HTERT RPE-1 (cell line): Measurements from ENCODE around the gene COMMD9.

ENCODE experiments used
- in situ Hi-C: fragments of 300-500 bp; cut with MboI; formaldehyde crosslinking; loops from 4 replicates; pipeline ENCODE4 v1.14.3; 2020; ENCODE audit warnings: low sequenced_read_pairs

The COMMD9 gene

GRCh38 chr11:36296884-36297543 lies 7.8 kb upstream of the COMMD9 start:
- in situ Hi-C loops, result no loop called here

GRCh38 chr11:36295926-36296325 lies 6.7 kb upstream of the COMMD9 start, which contains the start of gene PRR5L:
Gene PRR5L (plus strand): TSS chr11:36296288. CDS start chr11:36401122, 104,834 bp downstream.
- in situ Hi-C loops, result no loop called here

- in situ Hi-C loops, result no loop called here
Measured at GRCh38 chr11:36292311-36292722, 3.1 kb upstream of the COMMD9 start.

GRCh38 chr11:36288442-36289225 lies 590 bp downstream of the COMMD9 start:
- in situ Hi-C loops, result no loop called here

- in situ Hi-C loops, result no loop called here
Measured at GRCh38 chr11:36282926-36283325, 6.3 kb downstream of the COMMD9 start.

- in situ Hi-C loops, result no loop called here
Measured at GRCh38 chr11:36281850-36282249, 7.4 kb downstream of the COMMD9 start.

- in situ Hi-C loops, result no loop called here
Measured at GRCh38 chr11:36280531-36280930, 8.7 kb downstream of the COMMD9 start.

GRCh38 chr11:36278531-36279282 lies 10.5 kb downstream of the COMMD9 start:
- in situ Hi-C loops, result no loop called here

- in situ Hi-C loops, result no loop called here
Measured at GRCh38 chr11:36274414-36274813, 14.8 kb downstream of the COMMD9 start.

- in situ Hi-C loops, result no loop called here
Measured at GRCh38 chr11:36273110-36273509, 16.1 kb downstream of the COMMD9 start.

GRCh38 chr11:36271794-36272407 lies 17.3 kb downstream of the COMMD9 start:
- in situ Hi-C loops, result no loop called here

GRCh38 chr11:36270701-36271100 lies 18.5 kb downstream of the COMMD9 start:
- in situ Hi-C loops, result no loop called here

- in situ Hi-C loops, result no loop called here
Measured at GRCh38 chr11:36268337-36268985, 20.8 kb downstream of the COMMD9 start.

- in situ Hi-C loops, result no loop called here
Measured at GRCh38 chr11:36266767-36267166, 22.5 kb downstream of the COMMD9 start.

GRCh38 chr11:36265793-36266628 lies 23.2 kb downstream of the COMMD9 start:
- in situ Hi-C loops, result no loop called here

GRCh38 chr11:36264973-36265344 lies 24.3 kb downstream of the COMMD9 start:
- in situ Hi-C loops, result no loop called here

GRCh38 chr11:36264011-36264972 lies 24.9 kb downstream of the COMMD9 start:
- in situ Hi-C loops, result no loop called here

GRCh38 chr11:36261094-36261493 lies 28.1 kb downstream of the COMMD9 start:
- in situ Hi-C loops, result no loop called here
